ENCODE results near the gene HMGN4. TPM values are rescaled to one million over a fixed set of nuclear protein-coding genes. Genes with fewer than 3 reads are reported as not detected.
"Not testable (repeated sequence)": the region's sequence is repeated elsewhere in the genome, so short reads cannot be mapped to it uniquely, and the experiment has no call there.

Gene HMGN4
- total RNA-seq, 1 donor from 2014 or later: 74.5 TPM

DNA sequence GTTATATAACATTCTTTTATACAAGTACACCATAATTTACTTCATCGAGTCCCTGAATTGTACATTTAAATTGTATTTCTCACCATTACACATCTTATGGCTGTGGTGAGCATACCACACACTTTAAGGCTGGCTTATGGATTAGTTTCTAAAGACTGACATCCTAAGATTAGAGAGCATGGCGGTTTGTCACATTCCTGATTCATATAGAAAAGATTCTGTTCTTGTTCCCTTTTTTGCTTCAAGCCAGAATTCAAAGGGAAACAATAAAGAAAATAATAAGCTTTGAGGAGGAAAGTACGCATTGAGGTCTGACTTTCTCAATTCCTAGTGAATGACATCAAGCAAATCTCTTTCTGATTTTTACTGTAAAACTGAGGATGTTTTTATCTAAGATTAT lies 35.5 kb upstream of the HMGN4 start:
- H3K36me3 Mint-ChIP-seq (ENCODE audit: low read depth): no peaks in the 10 kb centered on the region
- DNase-seq (no peak), ATAC-seq (ENCODE audit: low read depth) (no peak)
- peaks cover 2% of the 10 kb centered on the region for H3K27me3 Mint-ChIP-seq
- H3K4me1 Mint-ChIP-seq: peaks cover 19% of the 10 kb centered on the region
- no peak overlapping the region for H3K27ac Mint-ChIP-seq
- no peak overlapping the region for H3K4me3 Mint-ChIP-seq
- intact Hi-C loops (cut with micrococcal nuclease): loop anchor here (2.0 kb wide), 1 partner anchor 16 kb away; no protein-coding TSS in a partner anchor
- POLR2A ChIA-PET: interaction anchor here (0.6 to 2.8 kb wide), 6 partner anchors 19 to 344 kb away, joined by 3 to 18 read pairs (median 8); partner anchors contain the start of gene HMGN4
- TF ChIP-seq CTCF (IDR thresholded peaks at IDR 0.05): no peak
- no peaks in the 10 kb centered on the region for H3K9me3 Mint-ChIP-seq
- CTCF ChIA-PET: interaction anchor here (1.0 kb wide), 1 partner anchor 16 kb away, joined by 4 read pairs; no protein-coding TSS in a partner anchor

DNA sequence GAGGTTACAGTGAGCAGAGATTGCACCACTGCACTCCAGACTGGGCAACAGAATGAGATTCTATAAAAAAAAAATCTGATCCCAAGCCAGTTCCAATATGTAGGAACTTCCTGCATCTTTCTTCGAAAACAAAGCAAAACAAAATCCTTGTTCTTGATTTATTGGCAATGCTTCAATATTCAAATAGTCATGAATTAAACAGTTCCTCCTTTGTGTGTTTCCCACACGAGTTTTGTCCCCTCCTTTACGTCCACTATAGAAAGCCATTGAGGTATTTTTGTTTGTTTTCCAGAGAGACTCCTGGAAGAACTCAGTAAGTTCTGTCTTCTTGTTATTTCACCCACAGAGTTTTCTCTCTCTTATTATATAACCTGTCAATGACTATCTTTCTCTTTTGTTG lies 30.5 kb upstream of the HMGN4 start:
- Mint-ChIP-seq H3K36me3 (ENCODE audit: low read depth) (no peaks in the 10 kb centered on the region), H3K4me3 (no peak overlapping the region)
- CTCF ChIA-PET: no interaction called here

GRCh38 chr6:26511033-26511432 lies 27.1 kb upstream of the HMGN4 start:
- H3K9me3 Mint-ChIP-seq; intact Hi-C loops (cut with micrococcal nuclease); H3K27me3 Mint-ChIP-seq; H3K36me3 Mint-ChIP-seq (ENCODE audit: low read depth); ATAC-seq (ENCODE audit: low read depth); H3K4me1 Mint-ChIP-seq; H3K4me3 Mint-ChIP-seq; CTCF ChIA-PET; H3K27ac Mint-ChIP-seq; DNase-seq: not testable (repeated sequence)
- POLR2A ChIA-PET: interaction anchor here (0.6 kb wide), 1 partner anchor 22 kb away, joined by 3 read pairs; no protein-coding TSS in a partner anchor

More for the DNA sequence above, 30.5 kb upstream of the HMGN4 start:
- H3K4me1 Mint-ChIP-seq: peaks cover under 1% of the 10 kb centered on the region
- no peak for TF ChIP-seq CTCF (IDR thresholded peaks at IDR 0.05)
- DNase-seq (no peak), ATAC-seq (ENCODE audit: low read depth) (no peak)
- H3K9me3 Mint-ChIP-seq: no peaks in the 10 kb centered on the region
- H3K27ac Mint-ChIP-seq: no peak overlapping the region
- H3K27me3 Mint-ChIP-seq: peaks cover 2% of the 10 kb centered on the region
- intact Hi-C loops (cut with micrococcal nuclease): no loop called here
- POLR2A ChIA-PET: no interaction called here

DNA sequence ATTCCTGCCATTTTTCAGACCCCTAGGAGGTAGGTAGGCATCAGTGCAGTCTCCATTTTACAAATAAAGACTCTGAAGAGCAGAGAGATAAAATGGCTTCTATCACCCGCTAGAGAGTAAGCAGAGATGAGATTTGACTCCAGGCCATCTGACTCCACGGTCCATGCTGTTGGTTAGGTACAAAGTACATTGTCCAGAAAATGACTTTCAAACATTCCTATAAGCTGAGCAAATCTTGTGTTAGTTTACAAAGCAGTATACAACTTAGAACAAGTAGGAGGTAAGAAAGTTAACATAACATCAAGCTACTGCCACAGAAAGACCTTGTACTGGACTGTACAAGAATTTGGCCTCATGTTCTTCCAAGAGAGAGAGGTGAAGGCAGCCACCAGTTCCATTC lies 23.2 kb upstream of the HMGN4 start:
- ChIA-PET CTCF (no interaction called here), POLR2A (no interaction called here)
- Mint-ChIP-seq H3K36me3 (ENCODE audit: low read depth) (no peaks in the 10 kb centered on the region), H3K4me1 (peaks cover 1% of the 10 kb centered on the region), H3K4me3 (no peak overlapping the region), H3K27ac (no peak overlapping the region), H3K9me3 (no peaks in the 10 kb centered on the region), H3K27me3 (no peaks in the 10 kb centered on the region)
- no peak for TF ChIP-seq CTCF (IDR thresholded peaks at IDR 0.05)
- intact Hi-C loops (cut with micrococcal nuclease): loop anchor here (2.0 kb wide), 1 partner anchor 14 kb away; the partner anchor contains the start of gene BTN1A1
- ATAC-seq (ENCODE audit: low read depth): no peak
- DNase-seq: no peak

GRCh38 chr6:26516481-26517427 lies 21.4 kb upstream of the HMGN4 start:
- Mint-ChIP-seq H3K27ac (no peak overlapping the region), H3K4me3 (no peak overlapping the region), H3K4me1 (peaks cover 11% of the 10 kb centered on the region), H3K27me3 (peaks cover 1% of the 10 kb centered on the region), H3K36me3 (ENCODE audit: low read depth) (peaks cover 7% of the 10 kb centered on the region), H3K9me3 (no peaks in the 10 kb centered on the region)
- TF ChIP-seq CTCF (IDR thresholded peaks at IDR 0.05): no peak
- DNase-seq (no peak), ATAC-seq (ENCODE audit: low read depth) (no peak)
- ChIA-PET CTCF (no interaction called here), POLR2A (interaction anchor here (1.0 kb wide), 1 partner anchor 21 kb away, joined by 3 read pairs; the partner anchor contains the start of gene HMGN4)
- intact Hi-C loops (cut with micrococcal nuclease): no loop called here

All from activated B cell treated with CpG ODN at 0.5 μM for 24 hours (primary cell).